Upper lobe of left lung (tissue), 6 donors: ENCODE results near the gene ZC3H18. TPM values are rescaled to one million over a fixed set of nuclear protein-coding genes. Genes with fewer than 3 reads are reported as not detected.

Source experiments
- ATAC-seq, 2 donors: fragments of 200-7000 bp; cut with Tn5 transposase; one replicate each; pipeline ENCODE4 v1.9.1; 2022; ENCODE audit warnings: mild to moderate bottlenecking in 2 of 2, moderate library complexity in 2 of 2; ENCODE audit not compliant: low FRiP score in 2 of 2
- DNase-seq, 2 donors: peaks; one replicate each; pipeline ENCODE4 v3.0.0-alpha.2; 2019 to 2020
- H3K27ac ChIP-seq, 4 donors: fragments of 200-600 bp; sonication (generic); one replicate each; pipeline ENCODE4 v1.5.1; 2016 to 2019
- H3K27me3 ChIP-seq, 4 donors: fragments of 200-600 bp; sonication (generic); one replicate each; pipeline ENCODE4 v1.5.1; 2017 to 2019
- H3K36me3 ChIP-seq, 4 donors: fragments of 200-600 bp; sonication (generic); one replicate each; pipeline ENCODE4 v1.5.1; 2016 to 2019
- H3K4me1 ChIP-seq, 4 donors: fragments of 200-600 bp; sonication (generic); one replicate each; pipeline ENCODE4 v1.5.1; 2018 to 2019
- H3K4me3 ChIP-seq, 4 donors: fragments of 200-600 bp; sonication (generic); one replicate each; pipeline ENCODE4 v1.5.1; 2017 to 2019; ENCODE audit warnings: mild to moderate bottlenecking in 2 of 4, moderate library complexity in 1 of 4
- H3K9me3 ChIP-seq, 4 donors: fragments of 200-600 bp; sonication (generic); one replicate each; pipeline ENCODE4 v1.5.1; 2018 to 2019
- POLR2A ChIP-seq, 4 donors: fragments of 450-650 bp; IDR thresholded peaks; one replicate each; pipeline ENCODE4 v1.5.1; 2016 to 2017; ENCODE audit warnings: antibody characterized with exemption in 4 of 4, mild to moderate bottlenecking in 2 of 4
- POLR2AphosphoS5 ChIP-seq, 2 donors: sonication (generic); formaldehyde crosslinking; IDR thresholded peaks; one replicate each; pipeline ENCODE4 v1.5.1; 2017; ENCODE audit warnings: antibody characterized with exemption in 2 of 2
- WGBS, 2 donors: methylation state at CpG; one replicate each; pipeline ENCODE4 v1.1.5; 2017 to 2018; 5-methylcytosine and 5-hydroxymethylcytosine counted together
- total RNA-seq, 6 donors: library from RNA; depleted of rRNA in 4 of 6; stranded (reverse); fragments of >200 nt in 4 of 6; gene quantifications; one replicate each; pipeline versions ENCODE4 v1.1.0 to v1.2.1, GENCODE V29; 2016 to 2021
- TF ChIP-seq, protein P1 (sequence below), 6 experiments: fragments of 450-650 bp in 4 of 6; fragments of 200-600 bp in 2 of 6; sonication (generic) in 2 of 6; IDR thresholded peaks; one replicate each; pipeline ENCODE4 v1.5.1; 2016 to 2019; ENCODE audit warnings: antibody characterized with exemption in 6 of 6
- donor health status: DM: no; HTN: no; CAD: no; lungs with moderate emphysema.
- donor health status: DM: no; HTN: yes; CAD: no; lungs with severe emphysema.

Gene ZC3H18
- total RNA-seq, 6 donors from 2014 or later: 22.0 to 74.4 (median 45.5) TPM

GRCh38 chr16:88681084-88681680 is 111.0 kb downstream of the ZC3H18 start:
- 67 to 79% methylated on average over 3 to 31 of the region's 31 CpGs for WGBS, 2 donors
- Histone ChIP-seq H3K27ac (peak overlapping the region in 3 of 4 donors; percentile 42 to 84 (median 65)), H3K9me3 (no peaks in the 10 kb centered on the region), H3K4me1 (peaks cover 13 to 40% (median 28%) of the 10 kb centered on the region in 4 donors), H3K4me3 (no peak overlapping the region), H3K27me3 (peaks cover 0 to 8% (median 2%) of the 10 kb centered on the region in 4 donors), H3K36me3 (peaks cover 0 to 3% (median 0%) of the 10 kb centered on the region in 4 donors)
- peak in 1 of 2 donors; percentile 87 for DNase-seq
- no peak for ATAC-seq
- no peak for TF ChIP-seq POLR2A (IDR thresholded peaks at IDR 0.05)
- no peak for TF ChIP-seq POLR2AphosphoS5 (IDR thresholded peaks at IDR 0.05)
- TF ChIP-seq, protein P1, sequence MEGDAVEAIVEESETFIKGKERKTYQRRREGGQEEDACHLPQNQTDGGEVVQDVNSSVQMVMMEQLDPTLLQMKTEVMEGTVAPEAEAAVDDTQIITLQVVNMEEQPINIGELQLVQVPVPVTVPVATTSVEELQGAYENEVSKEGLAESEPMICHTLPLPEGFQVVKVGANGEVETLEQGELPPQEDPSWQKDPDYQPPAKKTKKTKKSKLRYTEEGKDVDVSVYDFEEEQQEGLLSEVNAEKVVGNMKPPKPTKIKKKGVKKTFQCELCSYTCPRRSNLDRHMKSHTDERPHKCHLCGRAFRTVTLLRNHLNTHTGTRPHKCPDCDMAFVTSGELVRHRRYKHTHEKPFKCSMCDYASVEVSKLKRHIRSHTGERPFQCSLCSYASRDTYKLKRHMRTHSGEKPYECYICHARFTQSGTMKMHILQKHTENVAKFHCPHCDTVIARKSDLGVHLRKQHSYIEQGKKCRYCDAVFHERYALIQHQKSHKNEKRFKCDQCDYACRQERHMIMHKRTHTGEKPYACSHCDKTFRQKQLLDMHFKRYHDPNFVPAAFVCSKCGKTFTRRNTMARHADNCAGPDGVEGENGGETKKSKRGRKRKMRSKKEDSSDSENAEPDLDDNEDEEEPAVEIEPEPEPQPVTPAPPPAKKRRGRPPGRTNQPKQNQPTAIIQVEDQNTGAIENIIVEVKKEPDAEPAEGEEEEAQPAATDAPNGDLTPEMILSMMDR (IDR thresholded peaks at IDR 0.05): peak in 5 of 6 experiments; percentile 13 to 47 (median 40)

Other genes with a start within 250 kb of the ZC3H18 start
- 1 to 10 TPM in 5 of 6 donors, under 1 TPM in 1; 0.98 to 4.2 (median 2.4) TPM for gene ZNF469, start 187.4 kb upstream of the ZC3H18 start, total RNA-seq
- 1 to 10 TPM; 1.0 to 8.4 (median 3.3) TPM for gene ZFPM1, start 117.1 kb upstream of the ZC3H18 start, total RNA-seq
- gene IL17C, start 68.2 kb downstream of the ZC3H18 start, total RNA-seq: under 1 TPM in 2 of 6 donors, not detected in 4; 0.40 to 0.76 TPM
- 100 to 1,000 TPM; 213 to 472 (median 322) TPM for gene CYBA, start 80.7 kb downstream of the ZC3H18 start, total RNA-seq
- gene MVD, start 92.7 kb downstream of the ZC3H18 start, total RNA-seq: 100 to 1,000 TPM in 2 of 6 donors, 10 to 100 TPM in 4; 38.1 to 114 (median 90.5) TPM
- 1 to 10 TPM in 4 of 6 donors, under 1 TPM in 1, not detected in 1; 0.78 to 8.1 (median 7.0) TPM for gene SNAI3, start 116.1 kb downstream of the ZC3H18 start, total RNA-seq
- gene RNF166, start 136.0 kb downstream of the ZC3H18 start, total RNA-seq: 100 to 1,000 TPM in 1 of 6 donors, 10 to 100 TPM in 5; 23.2 to 101 (median 64.6) TPM
- 10 to 100 TPM in 5 of 6 donors, 1 to 10 TPM in 1; 9.4 to 31.4 (median 20.6) TPM for gene CTU2, start 136.1 kb downstream of the ZC3H18 start, total RNA-seq
- 100 to 1,000 TPM; 107 to 535 (median 239) TPM for gene PIEZO1, start 214.8 kb downstream of the ZC3H18 start, total RNA-seq
- gene CDT1, start 233.4 kb downstream of the ZC3H18 start, total RNA-seq: 1 to 10 TPM in 5 of 6 donors, not detected in 1; 2.3 to 4.7 (median 3.5) TPM
- gene APRT, start 241.5 kb downstream of the ZC3H18 start, total RNA-seq: 100 to 1,000 TPM in 4 of 6 donors, 10 to 100 TPM in 2; 76.5 to 147 (median 124) TPM